HG02885 (cell line): ENCODE measurements around the gene UBR2.
"Not testable (repeated sequence)": the region's sequence is repeated elsewhere in the genome, so short reads cannot be mapped to it uniquely, and the experiment has no call there.

ENCODE experiments used
- ATAC-seq: cut with Tn5 transposase; IDR thresholded peaks from one replicate; pipeline ENCODE4 v1.9.1; 2021; ENCODE audit warnings: mild to moderate bottlenecking; ENCODE audit not compliant: unreplicated experiment, poor library complexity

Gene UBR2

DNA sequence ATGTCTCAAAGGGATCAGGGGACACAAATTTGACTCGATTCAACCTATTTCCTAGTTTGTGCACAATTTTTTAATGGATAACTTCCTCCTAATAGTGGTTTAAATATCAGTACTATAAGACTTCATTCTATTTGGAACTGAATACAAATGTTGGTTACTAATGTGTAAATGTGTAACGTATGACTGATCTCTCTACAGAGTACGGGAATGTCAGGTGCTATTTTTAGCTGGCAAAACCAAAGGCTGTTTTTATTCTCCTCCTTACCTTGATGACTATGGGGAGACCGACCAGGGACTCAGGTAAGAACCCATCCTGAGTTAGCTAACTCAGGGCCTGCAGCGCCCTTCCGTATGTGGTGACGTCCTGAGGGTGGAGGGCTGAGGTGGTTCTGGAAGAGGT is 125.5 kb downstream of the UBR2 start:
- no peak for ATAC-seq

DNA sequence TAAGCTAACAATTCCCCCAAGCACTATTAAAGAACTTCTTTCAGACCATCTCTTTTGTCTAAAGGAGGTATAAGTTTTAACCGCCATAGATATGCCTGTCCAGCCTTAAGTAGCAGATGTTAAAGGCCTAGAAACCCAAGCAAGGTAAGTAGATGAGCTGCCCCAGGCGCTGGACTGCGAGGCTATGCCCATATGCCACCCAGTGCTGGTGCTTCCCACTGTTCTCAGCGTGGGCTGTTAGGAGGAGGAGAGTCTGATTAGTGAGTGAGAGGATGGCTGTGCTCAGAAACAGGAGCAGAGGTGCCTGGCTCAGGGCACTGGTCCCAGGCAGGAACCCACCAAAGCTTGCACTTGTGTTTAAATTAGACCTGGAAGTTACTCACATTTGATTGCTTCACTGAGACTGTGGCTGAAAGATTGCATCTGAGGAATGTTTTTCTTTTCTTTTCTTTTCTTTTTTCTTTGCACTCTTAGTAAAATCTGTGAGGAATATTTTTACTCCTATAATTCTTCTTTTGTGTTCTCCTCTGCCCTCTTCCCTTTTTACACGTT is 126.4 kb downstream of the UBR2 start:
- ATAC-seq: no peak

GRCh38 chr6:42690872-42691271 is 127.0 kb downstream of the UBR2 start:
- no peak for ATAC-seq

DNA sequence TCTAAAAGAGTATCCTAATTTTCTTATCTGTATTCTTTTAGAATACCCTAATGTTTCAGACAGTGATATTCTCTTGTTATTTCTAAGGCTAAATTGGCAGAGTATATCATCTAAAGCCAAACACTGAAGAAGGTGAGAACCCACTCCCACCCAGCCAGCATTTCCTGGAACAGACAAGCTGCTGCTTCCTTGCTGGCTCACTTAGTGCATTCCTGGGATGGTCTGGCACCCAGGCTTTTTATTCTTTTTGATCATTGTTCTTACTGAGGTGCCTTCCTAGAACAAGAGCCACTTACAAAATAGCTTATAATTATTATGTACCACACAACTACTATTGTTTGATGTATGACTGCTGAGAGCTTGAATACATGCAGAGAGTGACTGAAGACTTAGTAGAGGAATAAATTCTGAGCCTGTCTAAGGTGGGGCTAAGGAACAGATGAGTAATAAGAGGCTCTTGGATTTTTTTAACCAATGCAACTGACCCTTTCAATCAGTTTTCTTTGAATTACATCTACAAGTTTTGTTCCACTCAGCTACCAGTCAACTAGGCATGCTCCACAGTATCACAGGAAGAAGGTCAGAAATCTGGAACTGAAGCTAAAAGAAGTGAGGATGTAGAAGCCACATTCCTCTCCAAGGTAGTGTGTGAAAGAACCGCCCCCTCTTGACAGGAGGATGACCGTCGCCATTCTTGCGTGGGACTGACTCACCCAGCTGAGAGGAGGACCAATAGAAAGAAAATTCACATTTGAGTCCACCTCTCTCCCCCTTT is 128.5 kb downstream of the UBR2 start:
- no peak for ATAC-seq

- no peak for ATAC-seq
Measured at GRCh38 chr6:42693725-42694323, 130.0 kb downstream of the UBR2 start.

- no peak for ATAC-seq
Measured at GRCh38 chr6:42694586-42694985, 130.8 kb downstream of the UBR2 start.

DNA sequence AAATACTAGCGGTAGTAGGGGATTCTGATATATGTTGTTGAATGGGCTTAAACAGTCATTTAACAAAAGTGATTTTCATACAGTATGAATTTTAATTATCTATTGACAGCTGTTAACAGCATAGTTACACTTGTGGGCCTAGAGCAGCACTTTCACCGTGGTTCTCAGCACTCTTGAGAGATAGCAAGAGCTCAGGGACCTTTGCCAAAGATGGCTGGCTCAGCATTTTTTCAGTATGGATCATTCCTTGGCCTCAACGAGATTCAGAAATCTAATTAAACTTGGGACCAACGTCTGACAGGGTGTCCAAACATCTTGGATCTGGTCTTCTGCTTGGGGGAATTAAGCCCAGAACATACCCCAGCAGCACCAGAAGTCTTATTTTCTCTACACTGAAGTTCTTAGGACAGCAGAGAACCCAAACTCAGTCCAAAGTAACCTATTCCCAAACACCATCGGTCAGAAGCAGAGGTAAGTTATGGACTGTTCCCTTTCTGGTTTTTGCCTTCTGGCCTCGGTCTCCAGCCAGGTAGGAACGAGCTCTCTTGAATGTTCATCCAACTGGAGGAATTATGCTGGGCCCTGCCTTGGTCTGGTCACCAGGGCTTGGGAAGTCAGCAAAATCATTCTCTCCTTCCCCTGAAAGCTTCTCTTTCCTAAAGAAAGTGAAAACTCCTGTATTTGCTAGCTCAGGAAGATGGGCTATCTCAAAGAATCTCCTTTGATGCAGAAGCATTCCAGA is 132.9 kb downstream of the UBR2 start:
- ATAC-seq: no peak

GRCh38 chr6:42697268-42697655 is 133.4 kb downstream of the UBR2 start:
- no peak for ATAC-seq

GRCh38 chr6:42698217-42698616 is 134.4 kb downstream of the UBR2 start:
- no peak for ATAC-seq

DNA sequence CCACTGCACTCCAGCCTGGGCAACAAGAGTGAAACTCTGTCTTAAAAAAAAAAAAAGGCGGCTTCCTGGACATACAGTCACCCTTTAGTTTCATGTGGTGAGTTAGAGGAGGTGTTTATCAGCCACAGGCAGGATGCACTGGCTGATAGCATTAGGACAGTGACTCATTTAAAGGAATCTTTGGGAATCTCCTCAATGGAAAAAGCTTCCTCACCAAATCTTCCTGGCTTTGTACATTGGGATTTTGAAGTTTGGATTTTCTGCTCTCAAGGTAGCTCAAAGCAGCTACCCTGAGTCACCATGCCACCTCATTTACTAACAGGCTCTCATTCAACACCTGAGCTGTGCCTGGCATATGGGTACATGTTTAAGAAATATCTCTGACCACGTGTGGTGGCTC is 138.4 kb downstream of the UBR2 start:
- ATAC-seq: no peak

DNA sequence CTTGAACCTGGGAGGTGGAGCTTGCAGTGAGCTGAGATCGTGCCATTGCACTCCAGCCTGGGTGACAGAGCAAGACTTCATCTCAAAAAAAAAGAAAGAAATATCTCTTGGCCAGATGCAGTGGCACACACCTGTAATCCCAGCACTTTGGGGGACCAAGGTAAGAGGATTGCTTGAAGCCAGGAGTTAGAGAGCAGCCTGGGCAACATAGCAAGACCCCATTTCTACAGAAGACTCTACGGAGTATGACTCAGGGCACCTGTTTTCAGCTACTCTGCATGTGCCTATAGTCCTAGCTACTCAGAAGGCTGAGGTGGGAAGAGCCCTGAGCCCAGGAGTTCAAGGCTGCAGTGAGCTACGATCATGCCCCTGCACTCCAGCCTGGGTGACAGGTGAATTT is 139.0 kb downstream of the UBR2 start:
- not testable (repeated sequence) for ATAC-seq

DNA sequence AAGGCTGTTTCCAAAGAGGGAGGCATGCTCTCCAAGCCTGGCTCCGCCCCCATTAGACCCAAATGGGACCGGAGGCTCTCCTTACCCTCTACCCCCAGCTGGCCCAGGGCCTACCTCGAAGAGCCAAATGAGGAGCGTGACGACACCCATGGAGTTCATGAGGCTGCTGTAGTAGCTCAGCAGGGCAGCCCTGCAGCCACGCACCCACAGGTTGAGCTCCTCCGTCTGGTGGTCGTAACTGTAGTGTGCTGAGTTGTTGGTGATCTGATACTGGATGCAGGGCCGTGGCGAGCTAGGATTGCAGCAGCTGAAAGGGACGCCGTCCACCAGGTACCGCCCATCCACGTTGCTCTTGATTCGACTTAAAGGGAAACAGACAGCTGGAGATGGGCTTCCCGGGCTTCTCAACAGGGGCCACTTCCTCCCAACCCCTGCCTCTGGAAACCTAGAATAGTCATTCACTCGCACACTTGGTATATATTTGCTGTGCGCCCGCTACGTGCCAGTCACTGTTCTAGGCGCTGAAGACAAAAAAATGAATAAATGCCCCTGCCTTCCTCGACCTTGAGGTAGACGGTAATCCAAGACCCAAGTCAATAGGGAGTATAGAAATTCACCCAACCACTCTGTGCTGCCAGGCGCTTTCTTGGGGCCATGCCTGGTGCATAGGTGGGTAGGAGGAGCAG is 140.6 kb downstream of the UBR2 start:
- no peak for ATAC-seq

- ATAC-seq: no peak
Measured at GRCh38 chr6:42704937-42705374, 141.1 kb downstream of the UBR2 start.

DNA sequence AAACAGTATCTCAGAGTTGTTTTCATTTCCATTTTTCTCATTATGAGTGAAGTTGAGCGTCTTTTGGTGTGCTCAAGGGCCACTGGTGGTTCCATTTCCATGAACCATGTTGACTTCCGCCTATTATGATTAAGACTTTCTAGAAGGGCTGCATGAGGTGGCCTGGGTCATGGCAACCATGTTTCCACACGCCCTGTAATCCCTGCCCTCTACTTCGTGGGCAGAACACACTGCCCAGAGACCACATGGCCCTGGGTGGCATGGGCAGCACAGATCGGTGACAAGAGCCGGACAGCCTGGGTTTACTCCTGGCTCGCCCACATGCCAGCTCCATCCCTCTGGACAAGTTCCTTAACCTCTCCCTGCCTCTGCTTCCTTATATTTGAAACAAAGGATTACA is 143.8 kb downstream of the UBR2 start:
- no peak for ATAC-seq

GRCh38 chr6:42708096-42708495 is 144.3 kb downstream of the UBR2 start:
- ATAC-seq: no peak

DNA sequence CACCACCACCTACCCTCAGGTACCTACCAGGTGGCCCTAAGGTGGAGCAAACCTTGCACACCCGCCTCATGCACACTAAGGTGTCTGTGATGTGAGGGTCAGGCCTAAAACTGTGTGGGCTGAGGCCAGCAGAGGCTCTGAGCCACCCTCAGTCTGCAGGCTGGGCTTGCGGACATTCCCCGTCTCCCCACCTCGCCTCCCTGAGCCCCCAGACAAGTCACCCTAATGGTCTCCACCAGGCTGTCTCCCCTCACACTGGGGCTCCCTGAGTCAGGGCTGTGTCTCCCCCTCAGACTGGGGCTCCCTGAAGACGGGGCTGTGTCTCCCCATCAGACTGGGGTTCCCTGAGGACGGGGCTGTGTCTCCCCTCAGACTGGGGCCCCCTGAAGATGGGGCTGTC is 146.0 kb downstream of the UBR2 start:
- ATAC-seq: no peak

DNA sequence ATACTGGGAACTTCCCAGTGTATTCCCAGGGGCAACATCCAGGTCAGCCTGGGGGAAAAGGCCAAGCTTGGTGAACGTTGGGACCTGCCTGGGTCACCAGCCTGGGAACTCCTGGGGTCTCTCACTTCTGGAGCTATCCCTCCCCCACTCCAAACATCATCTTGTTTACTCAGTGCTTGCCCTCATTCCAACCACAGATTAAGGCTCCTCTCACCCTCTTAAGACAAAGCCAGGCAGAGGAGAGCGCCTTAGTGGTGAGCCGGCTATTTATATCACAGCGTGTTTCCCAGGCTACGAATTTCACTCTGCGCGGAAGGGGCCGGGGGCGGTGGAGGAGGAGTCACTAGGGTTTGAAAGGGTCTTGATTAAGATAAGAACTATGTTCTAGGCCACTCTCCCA is 146.5 kb downstream of the UBR2 start:
- no peak for ATAC-seq

- no peak for ATAC-seq
Measured at GRCh38 chr6:42711930-42712329, 148.1 kb downstream of the UBR2 start.

DNA sequence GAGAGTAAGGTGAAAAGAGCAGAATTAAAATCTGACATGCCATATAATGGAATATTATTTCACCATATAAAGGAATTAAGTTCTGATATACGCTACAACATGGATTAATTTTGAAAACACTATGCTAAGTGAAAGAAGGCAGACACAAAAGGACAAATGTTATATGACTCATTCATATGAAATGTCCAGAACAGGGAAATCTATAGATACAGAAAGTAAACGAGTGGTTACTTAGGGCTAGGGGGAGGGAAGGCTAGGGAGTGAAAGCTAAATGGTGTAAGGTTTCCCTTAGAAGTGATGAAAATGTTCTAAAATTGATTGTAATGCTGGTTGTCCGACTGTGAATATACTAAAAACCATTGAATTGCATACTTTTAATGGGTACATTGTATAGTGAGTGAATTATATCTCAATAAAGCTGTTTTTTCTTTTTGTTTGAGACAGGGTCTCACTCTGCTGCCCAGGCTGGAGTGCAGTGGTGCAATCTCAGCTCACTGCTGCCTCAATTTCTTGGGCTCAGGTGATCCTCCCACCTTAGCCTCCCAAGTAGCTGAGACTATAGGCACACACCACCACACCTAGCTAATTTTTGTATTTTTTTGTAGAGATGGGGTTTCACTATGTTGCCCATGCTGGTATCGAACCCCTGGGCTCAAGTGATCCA is 150.4 kb downstream of the UBR2 start:
- no peak for ATAC-seq

DNA sequence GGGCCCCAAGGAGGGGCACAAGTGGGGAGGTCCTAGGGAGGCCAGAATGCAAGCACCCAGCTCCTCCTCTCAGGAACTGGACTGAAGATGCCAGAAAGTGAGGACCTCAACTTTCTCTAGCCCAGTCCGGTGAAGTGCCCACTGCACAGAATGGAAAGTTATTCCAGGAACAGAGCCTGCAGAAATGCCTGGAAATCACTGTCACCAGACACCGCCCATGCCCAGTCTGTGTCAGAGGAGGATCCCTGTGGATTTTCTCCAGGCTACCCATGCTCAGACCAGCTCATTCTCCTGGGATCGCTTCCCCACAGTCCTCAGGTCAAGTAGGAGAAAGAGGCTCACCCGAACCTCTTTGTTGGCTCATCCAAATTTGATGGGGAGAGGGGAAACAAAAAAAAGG is 152.0 kb downstream of the UBR2 start:
- ATAC-seq: no peak
